22Rv1 (cell line): ENCODE measurements around the gene FBXL2.

Source experiments
- H3K27ac ChIP-seq: fragments of 450-650 bp; 2 replicates; pipeline ENCODE4 v1.5.1; 2017
- ZFX ChIP-seq: fragments of 450-650 bp; IDR thresholded peaks from 2 replicates; pipeline ENCODE4 v1.6.1; 2017; ENCODE audit warnings: antibody characterized with exemption, borderline replicate concordance
- TF ChIP-seq, protein P1 (sequence below): fragments of 450-650 bp; IDR thresholded peaks from 2 replicates; pipeline ENCODE4 v1.5.1; 2017; ENCODE audit warnings: mild to moderate bottlenecking

FBXL2 gene

DNA sequence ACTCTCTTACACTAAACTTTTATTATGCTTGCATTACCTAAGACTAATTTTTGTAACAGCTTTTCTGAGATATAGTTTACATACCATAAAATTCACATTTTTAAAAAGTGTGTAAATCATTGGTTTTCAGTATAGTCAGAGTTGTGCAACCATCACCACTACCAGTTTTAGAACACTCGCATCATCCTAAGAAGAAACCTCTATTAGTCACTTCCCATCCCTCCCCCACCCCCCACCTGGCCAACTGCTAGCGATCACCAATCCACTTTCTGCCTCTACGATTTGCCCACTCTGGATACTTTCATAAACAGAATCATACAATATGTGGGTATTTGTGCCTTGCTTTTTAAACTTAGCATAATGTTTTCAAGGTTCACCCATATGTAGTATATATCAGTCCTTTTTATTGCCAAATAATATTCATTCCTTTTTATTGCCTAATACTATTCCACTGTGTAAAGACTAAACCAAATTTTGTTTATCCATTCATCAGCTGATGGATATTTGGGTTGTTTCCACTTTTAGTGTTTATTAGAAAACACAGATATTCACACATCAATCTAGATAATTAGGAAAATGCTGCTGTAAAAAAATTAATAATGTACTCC lies 139.9 kb downstream of the FBXL2 start:
- no peak overlapping the region for H3K27ac ChIP-seq
- TF ChIP-seq ZFX = no peak
- TF ChIP-seq, protein P1, sequence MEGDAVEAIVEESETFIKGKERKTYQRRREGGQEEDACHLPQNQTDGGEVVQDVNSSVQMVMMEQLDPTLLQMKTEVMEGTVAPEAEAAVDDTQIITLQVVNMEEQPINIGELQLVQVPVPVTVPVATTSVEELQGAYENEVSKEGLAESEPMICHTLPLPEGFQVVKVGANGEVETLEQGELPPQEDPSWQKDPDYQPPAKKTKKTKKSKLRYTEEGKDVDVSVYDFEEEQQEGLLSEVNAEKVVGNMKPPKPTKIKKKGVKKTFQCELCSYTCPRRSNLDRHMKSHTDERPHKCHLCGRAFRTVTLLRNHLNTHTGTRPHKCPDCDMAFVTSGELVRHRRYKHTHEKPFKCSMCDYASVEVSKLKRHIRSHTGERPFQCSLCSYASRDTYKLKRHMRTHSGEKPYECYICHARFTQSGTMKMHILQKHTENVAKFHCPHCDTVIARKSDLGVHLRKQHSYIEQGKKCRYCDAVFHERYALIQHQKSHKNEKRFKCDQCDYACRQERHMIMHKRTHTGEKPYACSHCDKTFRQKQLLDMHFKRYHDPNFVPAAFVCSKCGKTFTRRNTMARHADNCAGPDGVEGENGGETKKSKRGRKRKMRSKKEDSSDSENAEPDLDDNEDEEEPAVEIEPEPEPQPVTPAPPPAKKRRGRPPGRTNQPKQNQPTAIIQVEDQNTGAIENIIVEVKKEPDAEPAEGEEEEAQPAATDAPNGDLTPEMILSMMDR = no peak

DNA sequence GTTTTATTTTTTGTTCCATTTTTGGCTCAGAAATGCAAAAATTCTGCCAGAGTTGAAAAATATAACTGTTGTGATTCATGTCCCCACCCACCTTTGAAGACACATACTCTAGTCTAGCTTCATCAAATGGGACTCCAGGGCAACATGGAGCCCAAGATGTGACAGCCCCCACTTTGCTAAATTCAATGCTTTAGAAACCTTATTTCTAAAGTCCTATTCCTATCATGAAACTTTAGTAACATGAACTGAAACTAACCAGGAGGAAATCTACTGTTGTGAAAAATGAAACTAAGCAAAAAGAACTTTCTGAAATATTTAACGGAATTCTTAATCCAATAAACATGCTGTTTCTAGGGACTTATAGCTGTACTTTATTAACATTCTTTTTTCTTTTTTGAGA lies 142.7 kb downstream of the FBXL2 start:
- no peak overlapping the region for H3K27ac ChIP-seq
- TF ChIP-seq, protein P1 = no peak
- no peak for TF ChIP-seq ZFX

DNA sequence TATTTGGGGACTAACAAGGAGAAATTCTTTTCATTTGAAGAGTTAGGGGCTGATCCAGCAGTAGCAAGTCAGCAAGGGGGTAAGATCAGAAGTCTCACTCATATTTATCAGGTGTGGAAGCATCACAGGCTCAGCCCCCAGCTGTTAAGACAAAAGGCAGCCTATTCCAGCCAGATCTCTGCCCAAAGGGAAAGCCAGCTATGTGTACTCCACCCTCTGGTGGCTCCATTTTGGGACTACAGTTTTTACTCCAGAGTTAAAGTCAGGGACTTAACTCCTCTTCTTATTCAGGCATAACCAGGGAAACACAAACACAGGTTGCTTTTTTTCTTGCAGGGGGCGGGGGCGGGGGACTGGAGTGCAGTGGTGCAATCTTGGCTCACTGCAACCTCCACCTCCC lies 143.7 kb downstream of the FBXL2 start:
- no peak for TF ChIP-seq ZFX
- TF ChIP-seq, protein P1 = no peak
- no peak overlapping the region for H3K27ac ChIP-seq

DNA sequence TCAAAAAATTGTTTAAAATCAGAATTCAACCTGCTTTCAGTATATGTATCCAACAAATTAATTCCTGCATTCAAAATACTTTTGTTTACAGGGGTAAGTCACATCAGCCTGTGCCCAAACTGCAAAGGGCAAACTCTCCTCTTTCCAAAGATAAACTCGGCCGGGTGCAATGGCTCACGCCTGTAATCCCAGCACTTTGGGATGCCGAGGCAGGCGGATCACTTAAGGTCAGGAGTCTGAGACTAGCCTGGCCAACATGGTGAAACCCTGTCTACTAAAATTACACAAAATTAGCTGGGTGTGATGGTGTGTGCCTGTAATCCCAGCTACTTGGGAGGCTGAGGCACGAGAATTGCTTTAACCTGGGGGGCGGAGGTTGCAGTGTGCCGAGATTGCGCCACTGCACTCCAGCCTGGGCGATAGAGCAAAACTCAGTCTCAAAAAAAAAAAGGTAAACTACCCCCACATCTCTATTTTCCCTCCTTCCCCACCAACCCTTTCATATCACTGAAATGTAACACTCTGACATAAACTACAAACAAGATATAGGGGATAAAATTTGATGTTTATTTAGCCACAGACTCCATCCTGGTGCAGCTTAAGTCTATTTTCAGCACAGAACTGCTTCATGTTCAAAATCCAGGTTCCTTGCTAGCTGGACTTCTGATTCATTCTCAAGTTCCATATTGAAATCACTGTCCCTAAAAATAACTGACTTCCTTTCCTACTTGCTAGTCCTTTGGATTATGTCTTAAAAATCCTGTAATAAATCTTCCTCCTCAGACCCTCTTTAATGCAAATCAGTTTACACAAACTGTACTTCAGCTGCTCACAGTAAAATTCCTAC lies 147.6 kb downstream of the FBXL2 start:
- no peak for TF ChIP-seq ZFX
- TF ChIP-seq, protein P1 = no peak
- no peak overlapping the region for H3K27ac ChIP-seq

DNA sequence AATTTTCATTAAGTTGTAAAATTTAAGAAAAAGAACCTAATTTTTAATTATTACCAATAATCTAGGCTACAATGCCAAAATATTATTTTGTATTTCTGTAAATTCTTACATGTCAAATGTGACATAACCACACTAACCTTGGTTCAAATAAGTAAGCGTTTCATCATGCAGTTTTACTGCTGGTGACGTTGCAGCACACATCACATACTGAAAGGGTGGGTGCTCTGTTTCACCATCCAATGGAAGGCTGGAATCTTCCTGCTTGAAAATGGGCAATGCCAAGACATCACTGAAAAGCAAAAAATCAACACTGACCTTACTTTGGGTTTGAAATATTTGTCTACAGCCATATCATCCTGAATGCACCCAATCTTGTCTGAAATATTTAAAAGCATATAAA lies 148.2 kb downstream of the FBXL2 start:
- TF ChIP-seq, protein P1 = no peak
- no peak for TF ChIP-seq ZFX
- H3K27ac ChIP-seq = no peak overlapping the region

DNA sequence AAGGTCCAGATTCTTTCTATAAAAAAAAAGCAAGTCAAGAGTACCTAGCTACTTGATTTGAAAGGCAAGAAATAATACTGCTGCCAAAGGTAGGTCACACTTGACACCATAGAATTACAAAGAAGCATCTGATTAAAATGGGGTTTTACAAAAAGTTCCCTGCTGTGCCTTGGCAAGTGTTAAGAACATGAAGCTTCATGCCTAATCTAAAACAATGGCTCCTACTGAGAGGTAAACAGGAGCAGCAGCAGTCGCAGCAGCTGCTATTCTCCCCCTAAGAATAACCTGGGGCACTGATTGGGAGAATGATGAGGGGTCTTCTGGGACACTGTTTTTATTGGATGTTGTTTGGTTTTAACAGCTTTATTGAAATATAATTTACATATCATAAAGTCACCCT lies 148.8 kb downstream of the FBXL2 start:
- TF ChIP-seq, protein P1 = no peak
- TF ChIP-seq ZFX = no peak
- no peak overlapping the region for H3K27ac ChIP-seq
